GM23338 (cell line): ENCODE data around the gene LARGE1. TPM values are rescaled to one million over a fixed set of nuclear protein-coding genes. Genes with fewer than 3 reads are reported as not detected.

Experiments
- ATAC-seq: fragments of 200-7000 bp; cut with Tn5 transposase; 3 replicates; pipeline ENCODE4 v1.9.1; 2020
- DNase-seq: peaks from one replicate; pipeline ENCODE4 v3.0.0-alpha.2; 2015; ENCODE audit warnings: low spot score
- H2AFZ ChIP-seq: fragments of 200-600 bp; sonication (generic); 2 replicates; pipeline ENCODE4 v1.8.0; 2016; ENCODE audit warnings: antibody characterized with exemption, mild to moderate bottlenecking, moderate library complexity
- H3F3A ChIP-seq: fragments of 200-600 bp; sonication (generic); replicated peaks from 2 replicates; pipeline ENCODE4 v1.8.0; 2017; ENCODE audit warnings: antibody characterized with exemption, mixed run types, low read depth
- H3K27ac ChIP-seq: fragments of 200-600 bp; sonication (generic); 2 replicates; pipeline ENCODE4 v1.6.1; 2016; ENCODE audit warnings: low read depth
- H3K27me3 ChIP-seq: fragments of 200-600 bp; sonication (generic); 2 replicates; pipeline ENCODE4 v1.8.0; 2016; ENCODE audit warnings: mild to moderate bottlenecking, mixed run types, moderate library complexity; ENCODE audit not compliant: insufficient read depth
- H3K36me3 ChIP-seq: fragments of 200-600 bp; sonication (generic); 2 replicates; pipeline ENCODE4 v1.8.0; 2016; ENCODE audit warnings: mild to moderate bottlenecking; ENCODE audit not compliant: insufficient read depth
- H3K4me1 ChIP-seq: fragments of 200-600 bp; sonication (generic); 2 replicates; pipeline ENCODE4 v1.8.0; 2016; ENCODE audit warnings: mild to moderate bottlenecking, moderate library complexity; ENCODE audit not compliant: insufficient read depth
- H3K4me2 ChIP-seq: fragments of 200-600 bp; sonication (generic); 2 replicates; pipeline ENCODE4 v1.7.1; 2017; ENCODE audit warnings: mixed run types
- H3K4me3 ChIP-seq: fragments of 200-600 bp; sonication (generic); 2 replicates; pipeline ENCODE4 v1.6.1; 2016; ENCODE audit warnings: mixed run types
- H3K79me2 ChIP-seq: fragments of 200-600 bp; sonication (generic); replicated peaks from 2 replicates; pipeline ENCODE4 v1.8.0; 2017; ENCODE audit warnings: mild to moderate bottlenecking; ENCODE audit not compliant: insufficient read depth
- H3K9me2 ChIP-seq: fragments of 200-600 bp; sonication (generic); 2 replicates; pipeline ENCODE4 v1.8.0; 2017; ENCODE audit not compliant: insufficient read depth
- H4K20me1 ChIP-seq: fragments of 200-600 bp; sonication (generic); replicated peaks from 2 replicates; pipeline ENCODE4 v1.8.0; 2017; ENCODE audit warnings: mild to moderate bottlenecking; ENCODE audit not compliant: insufficient read depth
- H3K27ac Mint-ChIP-seq: 2 replicates; pipeline ENCODE4 v1.8.0; 2020; ENCODE audit warnings: inconsistent platforms, mild to moderate bottlenecking, moderate library complexity, mixed read lengths
- H3K27me3 Mint-ChIP-seq: 3 replicates; pipeline ENCODE4 v1.8.0; 2022; ENCODE audit warnings: low read depth, mild to moderate bottlenecking, moderate library complexity, mixed read lengths, inconsistent platforms; ENCODE audit not compliant: insufficient read depth, poor library complexity
- H3K36me3 Mint-ChIP-seq: 3 replicates; pipeline ENCODE4 v1.8.0; 2021; ENCODE audit warnings: low read depth, mild to moderate bottlenecking, inconsistent platforms, moderate library complexity, mixed read lengths
- H3K4me1 Mint-ChIP-seq: 3 replicates; pipeline ENCODE4 v1.8.0; 2020; ENCODE audit warnings: mild to moderate bottlenecking, inconsistent platforms, mixed read lengths
- H3K4me3 Mint-ChIP-seq: 3 replicates; pipeline ENCODE4 v1.8.0; 2021; ENCODE audit warnings: moderate library complexity, mild to moderate bottlenecking, inconsistent platforms, mixed read lengths
- H3K9me3 Mint-ChIP-seq: 3 replicates; pipeline ENCODE4 v1.8.0; 2020; ENCODE audit warnings: moderate library complexity, mild to moderate bottlenecking, inconsistent platforms, mixed read lengths
- CREB1 ChIP-seq: fragments of 250-450 bp; sonication (Bioruptor Pico); IDR thresholded peaks from 2 replicates; pipeline ENCODE4 v1.5.0; 2020; ENCODE audit warnings: low read depth, mild to moderate bottlenecking, moderate library complexity
- CTCF ChIP-seq, 2 experiments: fragments of 200-600 bp in 1 of 2; sonication (generic) in 1 of 2; conservative IDR thresholded peaks; 2 replicates each; pipeline versions ENCODE4 v1.5.1 to v1.6.1; 2016 to 2017; ENCODE audit warnings: antibody characterized with exemption in 2 of 2, low read depth in 2 of 2, mild to moderate bottlenecking in 2 of 2, moderate library complexity in 1 of 2
- ETS1 ChIP-seq: IDR thresholded peaks from 2 replicates; pipeline ENCODE4 v1.6.1; 2016; ENCODE audit warnings: antibody characterized with exemption
- EZH2 ChIP-seq: fragments of 200-600 bp; sonication (generic); IDR thresholded peaks from one replicate; pipeline ENCODE4 v1.8.0; 2017; ENCODE audit warnings: antibody characterized with exemption, mild to moderate bottlenecking, low read depth; ENCODE audit not compliant: unreplicated experiment
- EZH2phosphoT487 ChIP-seq: fragments of 200-600 bp; sonication (generic); IDR thresholded peaks from one replicate; pipeline ENCODE4 v1.8.1; 2018; ENCODE audit warnings: antibody characterized with exemption; ENCODE audit not compliant: unreplicated experiment
- JUNB ChIP-seq: IDR thresholded peaks from one replicate; pipeline ENCODE4 v1.6.1; 2016; ENCODE audit warnings: antibody characterized with exemption; ENCODE audit not compliant: unreplicated experiment
- NANOG ChIP-seq: IDR thresholded peaks from 2 replicates; pipeline ENCODE4 v1.6.1; 2016; ENCODE audit warnings: antibody characterized with exemption, borderline replicate concordance
- POLR2AphosphoS5 ChIP-seq: IDR thresholded peaks from 2 replicates; pipeline ENCODE4 v1.6.1; 2016; ENCODE audit warnings: antibody characterized with exemption, low read depth
- STAT1 ChIP-seq: IDR thresholded peaks from one replicate; pipeline ENCODE4 v1.6.1; 2016; ENCODE audit warnings: antibody characterized with exemption; ENCODE audit not compliant: unreplicated experiment
- ZNF114 ChIP-seq: fragments of 250-450 bp; sonication (Bioruptor Pico); IDR thresholded peaks from 2 replicates; pipeline ENCODE4 v1.5.0; 2020; ENCODE audit warnings: mild to moderate bottlenecking, moderate library complexity
- ZNF331 ChIP-seq: fragments of 250-450 bp; sonication (Bioruptor Pico); IDR thresholded peaks from 2 replicates; pipeline ENCODE4 v1.5.0; 2020; ENCODE audit warnings: low read depth, mild to moderate bottlenecking, moderate library complexity
- ZNF462 ChIP-seq: fragments of 250-450 bp; sonication (Bioruptor Pico); IDR thresholded peaks from 2 replicates; pipeline ENCODE4 v1.5.0; 2020; ENCODE audit warnings: mild to moderate bottlenecking, moderate library complexity
- polyA plus RNA-seq: library from polyadenylated mRNA; unstranded; fragments of >200 nt; fragmentation: Nextera tagmentation; extraction: Ambion mirVana; gene quantifications from 2 replicates; pipeline ENCODE4 v1.2.1, GENCODE V29; 2016
- total RNA-seq: library from RNA; depleted of rRNA; stranded (reverse); fragments of >200 nt; shearing (Covaris generic); gene quantifications from 2 replicates; pipeline ENCODE4 v1.2.3, GENCODE V29; 2014
- TF ChIP-seq, protein P1 (sequence below): IDR thresholded peaks from one replicate; pipeline ENCODE4 v1.6.1; 2018; ENCODE audit warnings: antibody characterized with exemption; ENCODE audit not compliant: unreplicated experiment

The LARGE1 gene
- total and polyA plus RNA-seq, 2 experiments from 2014 or later: 12.8 to 75.6 TPM

DNA sequence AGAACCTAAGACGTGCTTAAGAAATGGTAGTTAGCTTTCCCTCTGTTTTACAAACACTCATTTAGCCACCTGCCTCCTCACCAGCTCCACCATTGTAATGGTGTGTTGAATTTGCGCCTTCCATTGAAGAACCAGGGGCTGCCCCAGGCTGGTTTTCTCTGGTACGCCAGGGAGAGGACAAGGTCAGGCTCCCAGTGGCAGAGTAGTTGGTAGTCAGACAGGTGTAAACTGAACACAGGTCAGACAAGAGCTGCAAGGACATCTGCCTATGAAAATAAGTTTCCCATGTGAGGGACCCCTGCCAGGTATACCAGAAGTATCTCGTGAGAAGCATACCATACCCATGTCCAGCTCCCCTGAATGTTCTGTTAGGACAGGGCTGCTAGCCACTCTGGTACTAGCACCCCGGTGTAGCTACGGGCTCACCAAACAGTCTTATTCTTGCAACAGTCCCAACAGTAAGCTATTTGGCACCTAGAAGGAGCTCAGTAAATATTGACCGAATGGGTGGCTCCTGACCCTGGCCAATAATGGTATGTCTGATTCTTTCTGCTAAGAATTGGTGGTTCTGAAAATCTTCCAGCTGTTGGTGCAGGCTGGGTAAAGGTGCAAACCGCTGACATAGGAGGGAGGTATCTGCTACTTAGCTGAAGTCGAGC, 359.0 kb downstream of the LARGE1 start:
- Histone ChIP-seq H3K4me1 (no peaks in the 10 kb centered on the region), H3K4me2 (no peak overlapping the region), H3K4me3 (no peak overlapping the region), H3K36me3 (no peaks in the 10 kb centered on the region), H3K27me3 (no peaks in the 10 kb centered on the region), H3F3A (no peaks in the 10 kb centered on the region), H3K9me2 (no peaks in the 10 kb centered on the region; the same call in 1 of the 2 replicates), H4K20me1 (peaks cover 18% of the 10 kb centered on the region), H3K27ac (no peak overlapping the region), H3K79me2 (peaks cover 21% of the 10 kb centered on the region), H2AFZ (no peak overlapping the region)
- ATAC-seq: no peak
- H3K4me1 Mint-ChIP-seq: peaks cover 15% of the 10 kb centered on the region
- peaks cover 31% of the 10 kb centered on the region for H3K36me3 Mint-ChIP-seq
- no peaks in the 10 kb centered on the region for H3K9me3 Mint-ChIP-seq
- DNase-seq: no peak
- no peak overlapping the region for H3K27ac Mint-ChIP-seq
- H3K4me3 Mint-ChIP-seq: no peak overlapping the region
- peaks cover 3% of the 10 kb centered on the region for H3K27me3 Mint-ChIP-seq
- TF ChIP-seq STAT1 (no peak), JUNB (no peak), POLR2AphosphoS5 (no peak), ZNF331 (CRISPR knock-in tag) (no peak), EZH2 (no peak), ZNF114 (CRISPR knock-in tag) (no peak), CTCF (conservative IDR thresholded peaks at IDR 0.05; ENCODE audit: low read depth in 2 of 2) (no peak), CREB1 (CRISPR knock-in tag) (no peak), ETS1 (no peak), NANOG (no peak), ZNF462 (CRISPR knock-in tag) (no peak), EZH2phosphoT487 (no peak)
- TF ChIP-seq, protein P1, sequence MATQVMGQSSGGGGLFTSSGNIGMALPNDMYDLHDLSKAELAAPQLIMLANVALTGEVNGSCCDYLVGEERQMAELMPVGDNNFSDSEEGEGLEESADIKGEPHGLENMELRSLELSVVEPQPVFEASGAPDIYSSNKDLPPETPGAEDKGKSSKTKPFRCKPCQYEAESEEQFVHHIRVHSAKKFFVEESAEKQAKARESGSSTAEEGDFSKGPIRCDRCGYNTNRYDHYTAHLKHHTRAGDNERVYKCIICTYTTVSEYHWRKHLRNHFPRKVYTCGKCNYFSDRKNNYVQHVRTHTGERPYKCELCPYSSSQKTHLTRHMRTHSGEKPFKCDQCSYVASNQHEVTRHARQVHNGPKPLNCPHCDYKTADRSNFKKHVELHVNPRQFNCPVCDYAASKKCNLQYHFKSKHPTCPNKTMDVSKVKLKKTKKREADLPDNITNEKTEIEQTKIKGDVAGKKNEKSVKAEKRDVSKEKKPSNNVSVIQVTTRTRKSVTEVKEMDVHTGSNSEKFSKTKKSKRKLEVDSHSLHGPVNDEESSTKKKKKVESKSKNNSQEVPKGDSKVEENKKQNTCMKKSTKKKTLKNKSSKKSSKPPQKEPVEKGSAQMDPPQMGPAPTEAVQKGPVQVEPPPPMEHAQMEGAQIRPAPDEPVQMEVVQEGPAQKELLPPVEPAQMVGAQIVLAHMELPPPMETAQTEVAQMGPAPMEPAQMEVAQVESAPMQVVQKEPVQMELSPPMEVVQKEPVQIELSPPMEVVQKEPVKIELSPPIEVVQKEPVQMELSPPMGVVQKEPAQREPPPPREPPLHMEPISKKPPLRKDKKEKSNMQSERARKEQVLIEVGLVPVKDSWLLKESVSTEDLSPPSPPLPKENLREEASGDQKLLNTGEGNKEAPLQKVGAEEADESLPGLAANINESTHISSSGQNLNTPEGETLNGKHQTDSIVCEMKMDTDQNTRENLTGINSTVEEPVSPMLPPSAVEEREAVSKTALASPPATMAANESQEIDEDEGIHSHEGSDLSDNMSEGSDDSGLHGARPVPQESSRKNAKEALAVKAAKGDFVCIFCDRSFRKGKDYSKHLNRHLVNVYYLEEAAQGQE: no peak
